Measurements from ENCODE around the gene RASAL3.
"Not testable (repeated sequence)": the region's sequence is repeated elsewhere in the genome, so short reads cannot be mapped to it uniquely, and the experiment has no call there.

Gene RASAL3

GRCh38 chr19:15422296-15423075, 41.9 kb downstream of the RASAL3 start:
- no peak for DNase-seq (ENCODE audit: low read depth, low spot score)
- H3K27ac ChIP-seq = no peak overlapping the region

- DNase-seq (ENCODE audit: low read depth, low spot score) = no peak
- no peak overlapping the region for H3K27ac ChIP-seq
Observed at GRCh38 chr19:15421721-15422260, 42.6 kb downstream of the RASAL3 start.

- no peak for DNase-seq (ENCODE audit: low read depth, low spot score)
- no peak overlapping the region for H3K27ac ChIP-seq
Observed at GRCh38 chr19:15421136-15421695, 43.1 kb downstream of the RASAL3 start.

GRCh38 chr19:15419413-15420025, 44.8 kb downstream of the RASAL3 start:
- DNase-seq (ENCODE audit: low read depth, low spot score) = no peak
- H3K27ac ChIP-seq = peak overlapping the region; percentile 63

- H3K27ac ChIP-seq = peak within 1 kb of the TSS; percentile 63
- DNase-seq (ENCODE audit: low read depth, low spot score) = peak; percentile 98
Observed at GRCh38 chr19:15418579-15419412, 45.5 kb downstream of the RASAL3 start, which contains the start of gene AKAP8L. AKAP8L (minus strand) TSS chr19:15418988; CDS start chr19:15418923, 65 bp downstream.

GRCh38 chr19:15418231-15418578, 46.1 kb downstream of the RASAL3 start:
- peak overlapping the region; percentile 63 for H3K27ac ChIP-seq
- DNase-seq (ENCODE audit: low read depth, low spot score) = no peak

GRCh38 chr19:15417699-15418098, 46.6 kb downstream of the RASAL3 start:
- H3K27ac ChIP-seq = peak overlapping the region; percentile 63
- no peak for DNase-seq (ENCODE audit: low read depth, low spot score)

- H3K27ac ChIP-seq = no peak overlapping the region
Observed at GRCh38 chr19:15412832-15413231, 51.5 kb downstream of the RASAL3 start.

GRCh38 chr19:15411351-15411750, 53.0 kb downstream of the RASAL3 start:
- not testable (repeated sequence) for H3K27ac ChIP-seq; DNase-seq (ENCODE audit: low read depth, low spot score)

More at GRCh38 chr19:15412832-15413231, 51.5 kb downstream of the RASAL3 start:
- DNase-seq (ENCODE audit: low read depth, low spot score) = no peak

GRCh38 chr19:15404780-15405211, 59.5 kb downstream of the RASAL3 start:
- H3K27ac ChIP-seq = no peak overlapping the region
- DNase-seq (ENCODE audit: low read depth, low spot score) = no peak

GRCh38 chr19:15404097-15404779, 60.1 kb downstream of the RASAL3 start:
- no peak overlapping the region for H3K27ac ChIP-seq
- DNase-seq (ENCODE audit: low read depth, low spot score) = no peak

- no peak for DNase-seq (ENCODE audit: low read depth, low spot score)
- no peak overlapping the region for H3K27ac ChIP-seq
Observed at GRCh38 chr19:15403151-15403531, 61.2 kb downstream of the RASAL3 start.

- H3K27ac ChIP-seq = no peak overlapping the region
- DNase-seq (ENCODE audit: low read depth, low spot score) = no peak
Observed at GRCh38 chr19:15402411-15403150, 61.8 kb downstream of the RASAL3 start.

All from epithelial cell of prostate (primary cell).